WTC11 (cell line): ENCODE data around the gene SMIM28. TPM values are rescaled to one million over a fixed set of nuclear protein-coding genes. Genes with fewer than 3 reads are reported as not detected.

Experiments used
- ATAC-seq: fragments of 200-7000 bp; cut with Tn5 transposase; 2 replicates; pipeline ENCODE4 v1.10.0; 2021; ENCODE audit warnings: mild to moderate bottlenecking, moderate library complexity
- CTCF ChIA-PET: fragments of 300-600 bp; sonication (Branson Sonifier 250); formaldehyde crosslinking; loops from one replicate; lab custom pipeline; 2021; ENCODE audit warnings: antibody characterized with exemption; lab: Charles Lee
- POLR2A ChIA-PET: fragments of 350-600 bp; sonication (Branson Sonifier 250); formaldehyde crosslinking; loops from one replicate; lab custom pipeline; 2021; ENCODE audit warnings: antibody characterized with exemption; lab: Charles Lee
- DNase-seq: peaks from one replicate; pipeline ENCODE4 v3.0.0; 2021; ENCODE audit warnings: low spot score
- H3K27ac Mint-ChIP-seq: 2 replicates; pipeline ENCODE4 v1.8.0; 2021; ENCODE audit warnings: mixed read lengths
- H3K27me3 Mint-ChIP-seq: 2 replicates; pipeline ENCODE4 v1.8.0; 2021; ENCODE audit warnings: low read depth, mild to moderate bottlenecking, moderate library complexity, mixed read lengths
- H3K36me3 Mint-ChIP-seq: 2 replicates; pipeline ENCODE4 v1.8.0; 2021; ENCODE audit warnings: mixed read lengths
- H3K4me1 Mint-ChIP-seq: 2 replicates; pipeline ENCODE4 v1.8.0; 2022; ENCODE audit warnings: mixed read lengths
- H3K4me3 Mint-ChIP-seq: 2 replicates; pipeline ENCODE4 v1.8.0; 2021; ENCODE audit warnings: mild to moderate bottlenecking, moderate library complexity, mixed read lengths
- H3K9me3 Mint-ChIP-seq: 2 replicates; pipeline ENCODE4 v1.8.0; 2021; ENCODE audit warnings: mixed read lengths
- CDX4 ChIP-seq: fragments of 250-450 bp; sonication (Bioruptor Pico); IDR thresholded peaks from 2 replicates; pipeline ENCODE4 v1.9.0; 2021; ENCODE audit warnings: moderate library complexity, mild to moderate bottlenecking, inconsistent platforms, borderline replicate concordance
- CTCF ChIP-seq: fragments of 200-600 bp; IDR thresholded peaks from 2 replicates; pipeline ENCODE4 v1.8.0; 2022; ENCODE audit warnings: antibody characterized with exemption
- E2F1 ChIP-seq: sonication (generic); formaldehyde crosslinking; IDR thresholded peaks from 2 replicates; pipeline ENCODE4 v1.8.0; 2022; ENCODE audit warnings: mild to moderate bottlenecking, missing genetic modification reagents
- ELF4 ChIP-seq: sonication (generic); formaldehyde crosslinking; IDR thresholded peaks from 2 replicates; pipeline ENCODE4 v1.8.1; 2022; ENCODE audit warnings: low read depth, mild to moderate bottlenecking, moderate library complexity, missing genetic modification reagents
- ERG ChIP-seq: fragments of 250-450 bp; sonication (Bioruptor Pico); IDR thresholded peaks from 2 replicates; pipeline ENCODE4 v1.8.0; 2021; ENCODE audit warnings: mild to moderate bottlenecking
- ETV6 ChIP-seq: sonication (generic); formaldehyde crosslinking; IDR thresholded peaks from 2 replicates; pipeline ENCODE4 v1.8.1; 2022; ENCODE audit warnings: mild to moderate bottlenecking, missing genetic modification reagents
- IRF1 ChIP-seq: sonication (generic); formaldehyde crosslinking; IDR thresholded peaks from 2 replicates; pipeline ENCODE4 v1.8.0; 2023; ENCODE audit warnings: missing genetic modification reagents
- IRF2 ChIP-seq: sonication (generic); formaldehyde crosslinking; IDR thresholded peaks from 2 replicates; pipeline ENCODE4 v1.8.0; 2022; ENCODE audit warnings: low read depth, missing genetic modification reagents, borderline replicate concordance
- NFATC4 ChIP-seq: fragments of 250-450 bp; sonication (Bioruptor Pico); IDR thresholded peaks from 2 replicates; pipeline ENCODE4 v1.9.0; 2021; ENCODE audit warnings: mild to moderate bottlenecking
- NR1H2 ChIP-seq: sonication (generic); formaldehyde crosslinking; IDR thresholded peaks from 2 replicates; pipeline ENCODE4 v1.9.0; 2021; ENCODE audit warnings: mild to moderate bottlenecking, moderate library complexity, missing genetic modification reagents
- PRDM15 ChIP-seq: sonication (generic); formaldehyde crosslinking; IDR thresholded peaks from 2 replicates; pipeline ENCODE4 v1.8.0; 2022; ENCODE audit warnings: missing genetic modification reagents
- TEAD1 ChIP-seq: sonication (generic); formaldehyde crosslinking; IDR thresholded peaks from 2 replicates; pipeline ENCODE4 v1.8.0; 2022; ENCODE audit warnings: mild to moderate bottlenecking, missing genetic modification reagents
- TEAD4 ChIP-seq: sonication (generic); formaldehyde crosslinking; IDR thresholded peaks from 2 replicates; pipeline ENCODE4 v1.8.0; 2022; ENCODE audit warnings: mild to moderate bottlenecking, missing genetic modification reagents
- USF2 ChIP-seq: sonication (generic); formaldehyde crosslinking; IDR thresholded peaks from 2 replicates; pipeline ENCODE4 v1.8.1; 2023; ENCODE audit warnings: mild to moderate bottlenecking, missing genetic modification reagents, moderate library complexity
- ZNF416 ChIP-seq: fragments of 250-450 bp; sonication (Bioruptor Pico); IDR thresholded peaks from 2 replicates; pipeline ENCODE4 v1.9.0; 2021; ENCODE audit warnings: mild to moderate bottlenecking, inconsistent platforms
- ZNF423 ChIP-seq: fragments of 250-450 bp; sonication (Bioruptor Pico); IDR thresholded peaks from 2 replicates; pipeline ENCODE4 v2.1.2; 2022; ENCODE audit warnings: mild to moderate bottlenecking, moderate library complexity
- ZNF512 ChIP-seq: sonication (generic); formaldehyde crosslinking; IDR thresholded peaks from 2 replicates; pipeline ENCODE4 v1.8.1; 2022; ENCODE audit warnings: missing genetic modification reagents, borderline replicate concordance
- ZSCAN18 ChIP-seq: fragments of 250-450 bp; sonication (Bioruptor Pico); IDR thresholded peaks from 2 replicates; pipeline ENCODE4 v2.1.2; 2022; ENCODE audit warnings: mild to moderate bottlenecking, moderate library complexity
- total RNA-seq: library from RNA; stranded (reverse); gene quantifications from 3 replicates; pipeline ENCODE4 v1.2.3, GENCODE V29; 2021

Gene SMIM28
- total RNA-seq, 1 experiment from 2014 or later = not detected

GRCh38 chr6:138331984-138332383 is 45.7 kb upstream of the SMIM28 start (continued):
- TF ChIP-seq CTCF (no peak), CDX4 (no peak), ELF4 (CRISPR knock-in tag) (no peak), ZNF512 (CRISPR knock-in tag) (no peak)
- TF ChIP-seq, all 79 proteins: peak for 0

- no peak for ATAC-seq
- CTCF ChIA-PET = no interaction called here
- Mint-ChIP-seq H3K36me3 (peaks cover 22% of the 10 kb centered on the region), H3K9me3 (no peaks in the 10 kb centered on the region), H3K27ac (no peak overlapping the region), H3K4me3 (no peak overlapping the region), H3K4me1 (peaks cover 57% of the 10 kb centered on the region), H3K27me3 (peaks cover 31% of the 10 kb centered on the region)
- no peak for DNase-seq
- POLR2A ChIA-PET = no interaction called here
- no peak for TF ChIP-seq E2F1 (CRISPR knock-in tag)
- TF ChIP-seq NFATC4 = no peak
- no peak for TF ChIP-seq TEAD1 (CRISPR knock-in tag)
- no peak for TF ChIP-seq ZNF416 (CRISPR knock-in tag)
- TF ChIP-seq NR1H2 (CRISPR knock-in tag) = no peak
- TF ChIP-seq ZNF423 (CRISPR knock-in tag) = no peak
- no peak for TF ChIP-seq IRF1 (CRISPR knock-in tag)
- TF ChIP-seq TEAD4 = no peak
- no peak for TF ChIP-seq ERG (CRISPR knock-in tag)
- TF ChIP-seq USF2 = no peak
- TF ChIP-seq ETV6 (CRISPR knock-in tag) = no peak
- no peak for TF ChIP-seq PRDM15 (CRISPR knock-in tag)
- TF ChIP-seq ZSCAN18 (CRISPR knock-in tag) = no peak
- TF ChIP-seq IRF2 (CRISPR knock-in tag) = no peak
These were observed 43.7 kb upstream of the SMIM28 start for GRCh38 chr6:138334000-138334399.
